ENCODE results near the gene RINL. TPM values are rescaled to one million over a fixed set of nuclear protein-coding genes. Genes with fewer than 3 reads are reported as not detected.

The RINL gene
- total and polyA plus RNA-seq, 2 of the 4 experiments (the other 2 are of a cell fraction): 0.72 to 1.9 TPM

GRCh38 chr19:38891771-38892170, 13.7 kb upstream of the RINL start:
- H2AK9ac ChIP-seq (replicated peaks; ENCODE audit: low read depth, low read length, poor library complexity): no peak overlapping the region
- H2BK20ac ChIP-seq (ENCODE audit: low read depth, low read length): no peak overlapping the region
- H3K27me3 ChIP-seq (ENCODE audit: control insufficient read depth, insufficient read depth, low read length): no peaks in the 10 kb centered on the region
- no TSS peak for BruUV-seq (replicated peaks)
- POLR2A ChIA-PET (ENCODE audit: unreplicated experiment): no interaction called here
- in situ Hi-C loops (cut with MboI; ENCODE audit: low sequenced_read_pairs) (no loop called here), intact Hi-C loops (cut with micrococcal nuclease) (no loop called here), dilution Hi-C loops (cut with HindIII; ENCODE audit: low sequenced_read_pairs, unreplicated experiment) (no loop called here)
- no peak overlapping the region for H2AFZ ChIP-seq (replicated peaks; ENCODE audit: low read length, poor library complexity)
- H3K4me1 ChIP-seq (ENCODE audit: control insufficient read depth, insufficient read depth, low read length): no peaks in the 10 kb centered on the region
- WGBS, 2 experiments (ENCODE audit: extremely low coverage in 2 of 2, insufficient read length in 1 of 2): 96% methylated on average over 4 of the region's 6 CpGs; no CpG with 5 or more reads in 1 of the 2 experiments
- peaks cover 0 to under 1% of the 10 kb centered on the region in 2 experiments; a peak in 1 of 4 replicates for H3K79me1 ChIP-seq (ENCODE audit: low read depth in 1 of 2, low read length in 2 of 2)
- no peak overlapping the region for H3K9ac ChIP-seq (ENCODE audit: low read depth, low read length)
- no peak overlapping the region for H2BK15ac ChIP-seq (ENCODE audit: low read depth, low read length)
- CTCF ChIA-PET: no interaction called here
- H4K8ac ChIP-seq (ENCODE audit: low read depth in 2 of 2, low read length in 2 of 2): no peak overlapping the region
- no peak overlapping the region for H3K4ac ChIP-seq (ENCODE audit: low read depth, low read length)
- no peak overlapping the region for H3K18ac ChIP-seq (ENCODE audit: low read depth, low read length)
- no peak overlapping the region for H2BK120ac ChIP-seq (ENCODE audit: low read depth, low read length)
- no peak for TF ChIP-seq RFX5 (IDR thresholded peaks at IDR 0.05; ENCODE audit: low read depth, low read length)
- no peak for TF ChIP-seq RCOR1 (IDR thresholded peaks at IDR 0.05; ENCODE audit: insufficient replicate concordance, low read length)
- TF ChIP-seq NFE2L2 (IDR thresholded peaks at IDR 0.05; ENCODE audit: low read depth, low read length): no peak
- TF ChIP-seq MXI1 (IDR thresholded peaks at IDR 0.05; ENCODE audit: borderline replicate concordance, low read depth, low read length): no peak
- TF ChIP-seq ELK1 (IDR thresholded peaks at IDR 0.05; ENCODE audit: borderline replicate concordance, low read depth, low read length): no peak
- TF ChIP-seq MAZ (IDR thresholded peaks at IDR 0.05; ENCODE audit: borderline replicate concordance, low read depth, low read length): no peak
- TF ChIP-seq CEBPB (IDR thresholded peaks at IDR 0.05; ENCODE audit: low read depth, low read length): no peak
- no peak for TF ChIP-seq POLR2A (IDR thresholded peaks at IDR 0.05; ENCODE audit: low read depth, low read length)
- no peak for TF ChIP-seq CTCF (conservative IDR thresholded peaks at IDR 0.05; ENCODE audit: low read depth, low read length)
- no peak for TF ChIP-seq MAFK (IDR thresholded peaks at IDR 0.05; ENCODE audit: low read depth, low read length)
- TF ChIP-seq CHD1 (IDR thresholded peaks at IDR 0.05; ENCODE audit: low read depth, low read length): no peak
- no peak for TF ChIP-seq SMC3 (IDR thresholded peaks at IDR 0.05; ENCODE audit: low read depth, low read length)
- TF ChIP-seq USF2 (IDR thresholded peaks at IDR 0.05; ENCODE audit: low read depth, low read length): no peak
- TF ChIP-seq RAD21 (IDR thresholded peaks at IDR 0.05; ENCODE audit: low read length): no peak
- TF ChIP-seq BHLHE40 (IDR thresholded peaks at IDR 0.05; ENCODE audit: low read depth, low read length): no peak
- no peak for TF ChIP-seq FOS (IDR thresholded peaks at IDR 0.05; ENCODE audit: low read depth, low read length)
- no peak overlapping the region for H3K56ac ChIP-seq (ENCODE audit: extremely low read depth, insufficient read depth, low read length)
- no peak overlapping the region for H2AK5ac ChIP-seq (ENCODE audit: low read depth, low read length)
- H3K36me3 ChIP-seq (ENCODE audit: control insufficient read depth, insufficient read depth, low read length): peaks cover 21% of the 10 kb centered on the region
- H3K27ac ChIP-seq (ENCODE audit: insufficient read depth, low read length): no peak overlapping the region
- DNase-seq: no peak
- H3K23ac ChIP-seq (ENCODE audit: low read depth, low read length): no peak overlapping the region
- no peak overlapping the region for H3K4me3 ChIP-seq (ENCODE audit: insufficient read depth, low read depth, low read length)
- H4K5ac ChIP-seq (ENCODE audit: low read depth, low read length): no peak overlapping the region
- 0 out of 2 replicates have a peak, but pooled peaks cover 2% of the 10 kb centered on the region for H3K9me1 ChIP-seq (ENCODE audit: insufficient read depth, low read length)
- peaks cover 3% of the 10 kb centered on the region; the same call in 1 of the 2 replicates for H4K20me1 ChIP-seq (ENCODE audit: insufficient read depth, low read length)
- ATAC-seq (ENCODE audit: low read depth): no peak
- H3K9me3 ChIP-seq (ENCODE audit: control insufficient read depth, insufficient read depth, low read length): no peaks in the 10 kb centered on the region
- H3K14ac ChIP-seq (replicated peaks; ENCODE audit: low read depth, low read length): no peak overlapping the region
- no peak overlapping the region for H2BK5ac ChIP-seq (ENCODE audit: low read depth, low read length, poor library complexity, severe bottlenecking)
- no peak overlapping the region for H3K4me2 ChIP-seq (ENCODE audit: low read depth, low read length)
- no peak overlapping the region for H4K91ac ChIP-seq (ENCODE audit: insufficient read depth, low read depth, low read length)
